Tibial nerve (tissue), 4 donors: ENCODE measurements around the gene CXADR. TPM values are rescaled to one million over a fixed set of nuclear protein-coding genes. Genes with fewer than 3 reads are reported as not detected.

Source experiments
- DNase-seq, 2 donors: peaks; one replicate each; pipeline ENCODE4 v3.0.0-alpha.2; 2019; ENCODE audit warnings: low spot score in 2 of 2
- H3K27ac ChIP-seq, 4 donors: fragments of 200-600 bp; sonication (generic) in 3 of 4; one replicate each; pipeline ENCODE4 v1.5.1; 2017 to 2019; ENCODE audit warnings: mild to moderate bottlenecking in 1 of 4
- H3K27me3 ChIP-seq, 2 donors: fragments of 200-600 bp; sonication (generic) in 1 of 2; one replicate each; pipeline versions ENCODE4 v1.5.1 to v1.6.0; 2017 to 2019
- H3K36me3 ChIP-seq, 3 donors: fragments of 200-600 bp; sonication (generic); one replicate each; pipeline ENCODE4 v1.5.1; 2018 to 2019
- H3K4me1 ChIP-seq, 4 donors: fragments of 200-600 bp; sonication (generic) in 3 of 4; one replicate each; pipeline ENCODE4 v1.5.1; 2017 to 2019
- H3K4me3 ChIP-seq, 4 donors: fragments of 200-600 bp; sonication (generic) in 3 of 4; one replicate each; pipeline ENCODE4 v1.5.1; 2017 to 2019; ENCODE audit warnings: mild to moderate bottlenecking in 1 of 4, moderate library complexity in 1 of 4
- H3K9me3 ChIP-seq, 4 donors: fragments of 200-600 bp; sonication (generic) in 3 of 4; one replicate each; pipeline ENCODE4 v1.5.1; 2017 to 2019
- CTCF ChIP-seq, 5 experiments: fragments of 200-600 bp in 3 of 5; fragments of 450-650 bp in 2 of 5; sonication (generic) in 3 of 5; IDR thresholded peaks; one replicate each; pipeline ENCODE4 v1.5.1; 2016 to 2019; ENCODE audit warnings: antibody characterized with exemption in 5 of 5, mild to moderate bottlenecking in 3 of 5, moderate library complexity in 2 of 5
- EP300 ChIP-seq, 2 donors: sonication (generic); formaldehyde crosslinking; IDR thresholded peaks; one replicate each; pipeline ENCODE4 v1.6.1; 2017; ENCODE audit warnings: antibody characterized with exemption in 2 of 2, mild to moderate bottlenecking in 1 of 2
- POLR2A ChIP-seq, 2 donors: fragments of 450-650 bp; IDR thresholded peaks; one replicate each; pipeline ENCODE4 v1.6.1; 2017; ENCODE audit warnings: antibody characterized with exemption in 2 of 2, mild to moderate bottlenecking in 2 of 2, moderate library complexity in 2 of 2
- WGBS, 2 donors: methylation state at CpG; one replicate each; pipeline ENCODE4 v1.1.5; 2018; 5-methylcytosine and 5-hydroxymethylcytosine counted together
- total RNA-seq, 4 donors: library from RNA; depleted of rRNA; stranded (reverse); fragments of >200 nt; gene quantifications; one replicate each; pipeline ENCODE4 v1.1.0, GENCODE V29; 2016

The CXADR gene
- total RNA-seq, 4 donors from 2014 or later: 0.30 to 9.2 (median 1.5) TPM

GRCh38 chr21:17550671-17551308 is 37.9 kb downstream of the CXADR start:
- DNase-seq: no peak
- H3K36me3 ChIP-seq: no peaks in the 10 kb centered on the region
- H3K27me3 ChIP-seq: no peaks in the 10 kb centered on the region
- no peak for TF ChIP-seq POLR2A (IDR thresholded peaks at IDR 0.05)
- TF ChIP-seq CTCF (IDR thresholded peaks at IDR 0.05): no peak
- no peak for TF ChIP-seq EP300 (IDR thresholded peaks at IDR 0.05)
- no peak overlapping the region for H3K27ac ChIP-seq
- no peaks in the 10 kb centered on the region for H3K4me1 ChIP-seq
- H3K9me3 ChIP-seq: no peaks in the 10 kb centered on the region
- WGBS, 2 donors: 83 to 86% methylated on average over 5 of the region's 5 CpGs
- no peak overlapping the region for H3K4me3 ChIP-seq

- Histone ChIP-seq H3K27ac (no peak overlapping the region), H3K4me1 (no peaks in the 10 kb centered on the region), H3K27me3 (no peaks in the 10 kb centered on the region), H3K9me3 (no peaks in the 10 kb centered on the region), H3K4me3 (no peak overlapping the region), H3K36me3 (no peaks in the 10 kb centered on the region)
- TF ChIP-seq EP300 (IDR thresholded peaks at IDR 0.05) (no peak), CTCF (IDR thresholded peaks at IDR 0.05) (no peak), POLR2A (IDR thresholded peaks at IDR 0.05) (no peak)
- DNase-seq: no peak
Measured at GRCh38 chr21:17552410-17552809, 39.6 kb downstream of the CXADR start.

- H3K27ac ChIP-seq: no peak overlapping the region
- no peak for DNase-seq
Measured at GRCh38 chr21:17554120-17554519, 41.3 kb downstream of the CXADR start.

GRCh38 chr21:17554679-17555465 is 42.0 kb downstream of the CXADR start:
- DNase-seq: no peak
- TF ChIP-seq CTCF (IDR thresholded peaks at IDR 0.05) (peak in 2 of 5 experiments; percentile 7 to 24), EP300 (IDR thresholded peaks at IDR 0.05) (no peak)
- Histone ChIP-seq H3K27ac (no peak overlapping the region), H3K27me3 (no peaks in the 10 kb centered on the region), H3K4me1 (no peaks in the 10 kb centered on the region), H3K36me3 (no peaks in the 10 kb centered on the region), H3K4me3 (no peak overlapping the region), H3K9me3 (no peaks in the 10 kb centered on the region)
- WGBS, 2 donors: 46 to 57% methylated on average over 6 of the region's 6 CpGs

More at GRCh38 chr21:17554120-17554519, 41.3 kb downstream of the CXADR start:
- Histone ChIP-seq H3K9me3 (no peaks in the 10 kb centered on the region), H3K4me3 (no peak overlapping the region), H3K4me1 (no peaks in the 10 kb centered on the region), H3K36me3 (no peaks in the 10 kb centered on the region), H3K27me3 (no peaks in the 10 kb centered on the region)
- TF ChIP-seq POLR2A (IDR thresholded peaks at IDR 0.05) (no peak), CTCF (IDR thresholded peaks at IDR 0.05) (no peak), EP300 (IDR thresholded peaks at IDR 0.05) (no peak)
- 70 to 73% methylated on average over 2 of the region's 2 CpGs for WGBS, 2 donors

- H3K4me3 ChIP-seq: no peak overlapping the region
- no peaks in the 10 kb centered on the region for H3K4me1 ChIP-seq
- DNase-seq: no peak
- no peak overlapping the region for H3K27ac ChIP-seq
- TF ChIP-seq POLR2A (IDR thresholded peaks at IDR 0.05) (no peak), EP300 (IDR thresholded peaks at IDR 0.05) (no peak), CTCF (IDR thresholded peaks at IDR 0.05) (no peak)
- no peaks in the 10 kb centered on the region for H3K36me3 ChIP-seq
- H3K9me3 ChIP-seq: no peaks in the 10 kb centered on the region
- 58 to 72% methylated on average over 5 of the region's 5 CpGs for WGBS, 2 donors
- no peaks in the 10 kb centered on the region for H3K27me3 ChIP-seq
Measured at GRCh38 chr21:17560377-17561025, 47.7 kb downstream of the CXADR start.
